IPS-11a (cell line): ENCODE data around the gene APIP.

Source experiments
- H3K4me3 ChIP-seq: one replicate; pipeline ENCODE4 v1.5.1; 2013; ENCODE audit warnings: low read depth, low read length, control low read depth

Gene APIP

DNA sequence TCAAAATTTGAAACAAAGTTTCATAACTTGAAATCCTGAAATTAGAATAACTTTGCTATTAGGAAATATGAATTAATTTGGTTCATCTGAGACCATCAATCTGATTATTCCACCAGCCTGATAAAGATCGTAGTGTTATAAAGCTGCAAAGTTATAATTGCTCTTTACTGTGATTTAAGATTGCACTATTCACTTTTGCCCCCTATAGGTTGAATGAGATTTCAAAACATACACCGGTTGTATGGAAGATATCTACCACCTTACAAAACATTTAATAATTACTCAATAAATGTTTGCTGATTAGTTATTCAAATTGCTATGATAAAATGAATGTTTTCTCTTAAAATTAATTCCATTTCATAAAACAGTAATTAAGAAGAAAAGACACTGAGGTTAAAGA, 26.1 kb downstream of the APIP start:
- H3K4me3 ChIP-seq, result no peak overlapping the region

- H3K4me3 ChIP-seq, result no peak overlapping the region
These were observed 28.9 kb downstream of the APIP start for GRCh38 chr11:34887260-34887659.

DNA sequence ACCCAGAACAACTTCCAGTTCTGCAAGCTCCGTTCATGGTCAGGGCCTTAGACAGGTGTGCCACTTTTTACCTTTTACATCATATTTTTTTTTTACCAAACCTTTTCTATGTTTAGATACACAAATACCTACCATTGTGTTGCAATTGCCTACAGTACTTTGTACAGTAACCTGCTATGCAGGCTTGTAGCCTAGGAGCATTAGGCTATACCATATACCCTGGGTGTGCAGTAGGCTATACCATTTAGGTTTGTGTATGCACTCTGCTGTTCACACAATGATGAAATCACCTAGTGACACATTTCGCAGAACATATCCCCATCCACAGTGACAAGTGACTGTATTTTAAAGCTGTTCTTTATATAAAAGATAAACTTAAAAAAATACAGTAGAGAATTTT, 29.6 kb downstream of the APIP start:
- H3K4me3 ChIP-seq, result no peak overlapping the region

- H3K4me3 ChIP-seq, result no peak overlapping the region
These were observed 34.3 kb downstream of the APIP start for GRCh38 chr11:34881900-34882299.

GRCh38 chr11:34877375-34877975, 38.7 kb downstream of the APIP start:
- no peak overlapping the region for H3K4me3 ChIP-seq

DNA sequence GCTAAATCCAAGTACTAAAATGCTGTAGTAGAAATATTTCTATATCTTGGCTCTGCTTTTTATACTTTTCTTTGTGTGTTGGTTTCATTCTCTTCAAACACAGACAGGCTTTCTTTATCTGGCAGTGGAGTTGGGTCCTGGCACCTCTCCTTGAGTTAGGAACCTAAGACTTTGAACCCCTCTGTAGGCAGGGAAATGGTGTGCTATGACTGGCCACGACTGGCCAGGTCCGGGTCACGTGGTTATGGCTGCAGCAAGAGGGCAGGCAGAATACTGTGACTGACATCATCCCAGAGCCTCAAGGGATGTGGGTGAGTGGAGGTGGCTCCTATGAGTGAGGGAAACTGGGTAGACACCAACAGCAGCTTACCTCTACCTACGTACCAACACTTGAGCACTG, 42.0 kb downstream of the APIP start:
- H3K4me3 ChIP-seq, result no peak overlapping the region

DNA sequence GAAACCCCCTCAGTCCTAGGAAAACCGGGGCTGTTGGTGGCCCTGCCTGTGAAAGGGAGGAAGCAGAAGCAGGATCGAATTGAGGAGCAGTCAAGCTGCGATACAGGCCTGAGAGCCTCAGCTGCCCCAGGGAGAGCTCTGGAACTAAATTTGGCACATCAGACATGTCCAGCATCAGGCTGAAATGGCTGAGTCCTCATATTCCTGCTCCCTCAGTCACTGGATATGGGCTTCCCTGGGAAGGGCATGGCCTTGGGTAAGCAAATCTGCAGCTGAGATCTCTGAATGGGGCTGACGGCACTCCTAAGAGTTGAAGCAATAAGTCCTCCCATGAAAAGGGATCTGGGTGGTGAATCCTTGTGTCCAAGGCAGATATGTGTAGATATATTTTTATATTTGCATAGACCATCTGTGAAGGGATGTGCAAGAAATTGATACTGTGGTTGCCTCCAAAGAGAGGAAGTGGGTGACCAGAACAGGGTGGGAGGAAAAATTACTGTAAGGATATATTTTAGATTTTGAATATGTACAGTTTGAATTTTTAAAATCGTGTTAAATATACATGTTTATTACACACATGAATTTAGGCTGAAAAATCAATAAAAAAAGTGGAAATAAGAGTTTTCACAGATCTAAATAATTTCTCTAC, 45.5 kb downstream of the APIP start:
- no peak overlapping the region for H3K4me3 ChIP-seq

- H3K4me3 ChIP-seq, result no peak overlapping the region
These were observed 46.8 kb downstream of the APIP start for GRCh38 chr11:34869425-34869824.

GRCh38 chr11:34866375-34866774, 49.8 kb downstream of the APIP start:
- H3K4me3 ChIP-seq, result no peak overlapping the region

- H3K4me3 ChIP-seq, result no peak overlapping the region
These were observed 50.9 kb downstream of the APIP start for GRCh38 chr11:34865261-34865660.

GRCh38 chr11:34864424-34864823, 51.8 kb downstream of the APIP start:
- H3K4me3 ChIP-seq, result no peak overlapping the region

GRCh38 chr11:34863048-34863447, 53.1 kb downstream of the APIP start:
- no peak overlapping the region for H3K4me3 ChIP-seq

DNA sequence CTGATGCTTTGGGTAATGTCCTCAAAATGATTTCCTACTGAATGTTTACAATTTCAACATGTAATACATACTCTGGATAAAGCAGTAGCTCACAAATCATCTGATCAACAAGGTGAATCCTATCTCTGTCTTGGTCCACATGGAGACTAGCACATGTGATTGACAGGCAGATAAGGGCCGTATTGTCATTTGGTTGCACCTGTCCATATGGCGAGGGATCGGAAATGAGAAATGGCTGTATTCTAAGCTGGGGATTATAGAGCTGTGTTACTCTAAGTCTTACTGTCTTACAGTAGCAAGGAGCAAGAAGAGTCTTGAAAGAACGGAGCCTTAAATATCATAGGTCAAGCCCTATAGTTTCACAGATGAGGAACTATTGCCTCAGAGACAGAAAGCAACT, 55.7 kb downstream of the APIP start:
- H3K4me3 ChIP-seq, result no peak overlapping the region

- H3K4me3 ChIP-seq, result no peak overlapping the region
These were observed 56.1 kb downstream of the APIP start for GRCh38 chr11:34860034-34860433.

DNA sequence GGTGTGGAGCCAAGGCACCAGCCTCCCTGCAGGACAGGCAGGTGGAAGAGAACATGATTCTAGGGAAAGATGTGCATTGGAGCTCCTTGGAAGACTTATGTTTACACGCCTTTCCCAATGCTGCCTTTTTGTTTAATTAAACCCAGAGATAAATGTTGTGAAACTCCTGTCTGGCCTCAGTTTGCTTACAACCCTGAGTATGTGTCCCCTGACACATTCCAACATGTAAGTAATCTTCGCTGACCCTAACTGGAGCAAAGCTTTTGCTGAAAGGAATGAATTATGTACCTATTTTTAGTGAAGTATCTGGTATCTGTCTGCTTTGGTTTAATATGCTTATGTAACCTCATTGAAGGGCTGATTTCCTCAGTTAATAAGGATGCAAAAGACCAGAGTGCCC, 56.7 kb downstream of the APIP start:
- no peak overlapping the region for H3K4me3 ChIP-seq

DNA sequence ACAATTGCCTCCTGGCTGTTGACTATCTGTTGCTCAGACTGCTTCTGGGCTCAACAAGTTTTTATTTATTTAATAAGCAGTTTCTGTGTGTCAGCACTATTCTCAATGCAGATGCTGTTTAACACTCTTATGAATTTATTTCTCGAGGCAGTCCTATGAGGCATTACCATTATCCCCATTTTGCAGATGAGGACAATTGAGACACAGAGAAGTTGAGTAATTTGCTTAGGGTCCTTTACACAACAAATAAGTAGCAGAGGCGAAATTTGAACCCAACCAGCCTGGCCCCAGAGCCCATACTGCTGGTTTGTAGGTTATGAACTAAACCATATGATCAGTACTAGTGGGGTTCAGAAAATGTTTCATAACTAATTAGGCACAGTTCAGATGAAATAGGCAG, 58.7 kb downstream of the APIP start:
- H3K4me3 ChIP-seq, result no peak overlapping the region

GRCh38 chr11:34856251-34856650, 59.9 kb downstream of the APIP start:
- H3K4me3 ChIP-seq, result no peak overlapping the region

- no peak overlapping the region for H3K4me3 ChIP-seq
These were observed 60.5 kb downstream of the APIP start for GRCh38 chr11:34855754-34856095.

DNA sequence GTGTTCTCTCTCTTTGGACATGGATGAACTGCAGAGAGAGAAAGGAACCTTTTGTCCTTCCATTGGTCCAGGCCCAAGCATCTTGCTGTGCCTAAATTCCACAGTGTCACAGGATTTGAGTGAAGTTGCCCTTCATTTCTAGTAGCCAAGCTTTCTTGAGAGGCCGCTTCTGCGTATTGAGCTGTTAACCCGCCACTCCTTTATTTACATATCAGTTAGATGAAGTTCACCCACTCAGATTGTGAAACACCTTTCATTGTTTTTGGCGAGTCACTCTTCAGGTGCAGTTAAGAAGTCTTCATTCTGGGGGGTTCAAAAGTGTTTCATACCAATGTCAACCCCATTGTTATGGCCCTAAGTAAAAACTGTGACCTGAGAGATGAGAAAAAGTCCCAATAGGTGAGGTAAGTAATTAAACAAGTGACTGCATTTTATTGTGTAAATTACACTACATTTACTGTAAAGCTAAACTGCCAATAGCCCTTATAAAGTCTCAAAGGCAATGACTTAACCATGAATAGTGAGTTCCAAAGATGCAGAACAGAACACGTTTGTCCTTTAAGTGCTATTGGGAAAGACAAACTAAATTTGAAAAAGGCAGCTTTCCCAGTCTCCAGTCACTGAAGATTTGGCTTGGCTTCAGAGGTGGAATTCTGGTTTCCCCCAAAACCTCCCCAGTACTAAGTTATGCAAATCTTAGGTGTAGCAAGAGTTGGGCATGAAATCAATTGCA, 61.0 kb downstream of the APIP start:
- H3K4me3 ChIP-seq, result no peak overlapping the region

- H3K4me3 ChIP-seq, result no peak overlapping the region
These were observed 64.3 kb downstream of the APIP start for GRCh38 chr11:34851916-34852315.

- H3K4me3 ChIP-seq, result no peak overlapping the region
These were observed 65.8 kb downstream of the APIP start for GRCh38 chr11:34850334-34850733.

GRCh38 chr11:34846467-34846866, 69.7 kb downstream of the APIP start:
- no peak overlapping the region for H3K4me3 ChIP-seq
